Measurements from ENCODE around the gene ATP1A2. TPM values are rescaled to one million over a fixed set of nuclear protein-coding genes. Genes with fewer than 3 reads are reported as not detected.

Gene ATP1A2
- 0.02 to 0.06 TPM (median 0.03 TPM) in 3 of 5 replicates, not detected in the others for total RNA-seq (2022; extraction: Qiagen RNA extraction; ENCODE audit: low read depth)

DNA sequence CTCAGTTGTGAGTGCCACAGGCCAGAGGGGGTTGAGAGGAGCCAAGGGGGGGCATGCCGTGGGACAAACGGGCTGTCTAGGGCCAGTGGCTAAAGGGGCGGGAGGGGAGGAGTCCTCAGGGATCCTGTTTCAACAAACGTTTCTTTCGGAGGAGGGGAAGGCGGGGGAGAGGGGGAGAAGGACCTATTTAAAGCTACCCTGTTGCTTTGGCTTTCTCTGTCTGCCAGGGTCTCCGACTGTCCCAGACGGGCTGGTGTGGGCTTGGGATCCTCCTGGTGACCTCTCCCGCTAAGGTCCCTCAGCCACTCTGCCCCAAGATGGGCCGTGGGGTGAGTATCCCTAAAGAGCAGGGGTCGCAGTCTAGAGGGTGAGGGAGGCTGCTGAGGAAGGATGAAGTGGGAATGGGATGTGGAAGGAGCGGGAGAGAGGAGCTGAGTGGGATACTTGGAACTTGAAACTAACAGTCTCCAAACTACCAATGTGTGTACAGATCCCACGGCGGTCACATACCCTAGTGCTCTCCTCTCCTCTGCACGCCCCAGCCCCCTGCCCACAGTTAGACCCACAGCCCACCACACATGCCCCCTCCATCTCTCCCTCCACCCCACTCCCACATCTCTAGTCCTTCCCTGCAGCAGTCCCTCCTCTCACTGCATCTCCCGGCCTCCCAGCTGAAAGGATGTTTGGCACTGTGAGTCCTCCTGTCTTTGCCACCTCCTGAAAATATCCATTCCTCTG lies at the start of gene ATP1A2:
Gene ATP1A2, plus strand, starts transcription at position 215 of the 738 bp plus-strand sequence. Its CDS starts 103 bp downstream, at position 318.

DNA sequence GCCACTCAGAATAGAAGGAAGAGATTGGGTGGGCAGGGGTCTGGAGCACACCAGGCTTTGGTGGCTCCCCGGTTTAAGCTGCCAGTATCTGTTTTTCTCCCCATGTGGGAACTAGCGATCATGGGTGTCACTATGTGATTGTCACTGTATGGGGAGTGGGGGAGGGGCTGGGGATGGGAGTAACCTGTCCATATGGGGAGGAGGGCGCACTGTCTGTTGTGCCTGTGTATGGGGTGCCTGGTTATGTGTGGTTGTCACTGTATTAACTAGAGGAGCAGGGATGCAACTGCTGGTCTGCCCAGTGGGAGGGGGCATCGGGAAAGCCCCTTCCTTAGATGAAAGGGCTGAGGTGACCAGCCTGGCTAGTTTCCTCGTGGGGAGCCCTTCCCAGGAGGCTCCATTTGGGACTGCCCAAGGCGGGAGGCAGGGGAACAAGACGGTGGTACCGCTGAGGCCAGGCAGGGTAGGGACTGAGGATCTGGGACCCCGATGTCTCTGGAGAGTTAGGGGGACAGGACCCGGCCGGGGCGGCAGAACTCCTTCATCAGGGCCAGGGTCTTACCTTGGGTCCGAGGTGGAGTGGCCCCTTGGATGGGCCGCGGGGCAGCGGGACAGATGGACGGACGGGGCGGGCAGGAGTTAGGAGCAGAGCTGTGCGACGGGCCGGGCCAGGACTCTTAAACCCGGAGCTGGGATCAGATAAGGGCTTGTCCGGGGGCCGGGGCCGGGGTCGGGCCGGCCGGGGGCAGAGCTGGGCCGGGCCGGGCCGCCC lies 45.9 kb upstream of the ATP1A2 start, which contains the start of gene KCNJ10:
Gene KCNJ10, minus strand, starts transcription at position 701 of the 772 bp plus-strand sequence. CDS start 27,628 bp downstream, outside the sequence.

DNA sequence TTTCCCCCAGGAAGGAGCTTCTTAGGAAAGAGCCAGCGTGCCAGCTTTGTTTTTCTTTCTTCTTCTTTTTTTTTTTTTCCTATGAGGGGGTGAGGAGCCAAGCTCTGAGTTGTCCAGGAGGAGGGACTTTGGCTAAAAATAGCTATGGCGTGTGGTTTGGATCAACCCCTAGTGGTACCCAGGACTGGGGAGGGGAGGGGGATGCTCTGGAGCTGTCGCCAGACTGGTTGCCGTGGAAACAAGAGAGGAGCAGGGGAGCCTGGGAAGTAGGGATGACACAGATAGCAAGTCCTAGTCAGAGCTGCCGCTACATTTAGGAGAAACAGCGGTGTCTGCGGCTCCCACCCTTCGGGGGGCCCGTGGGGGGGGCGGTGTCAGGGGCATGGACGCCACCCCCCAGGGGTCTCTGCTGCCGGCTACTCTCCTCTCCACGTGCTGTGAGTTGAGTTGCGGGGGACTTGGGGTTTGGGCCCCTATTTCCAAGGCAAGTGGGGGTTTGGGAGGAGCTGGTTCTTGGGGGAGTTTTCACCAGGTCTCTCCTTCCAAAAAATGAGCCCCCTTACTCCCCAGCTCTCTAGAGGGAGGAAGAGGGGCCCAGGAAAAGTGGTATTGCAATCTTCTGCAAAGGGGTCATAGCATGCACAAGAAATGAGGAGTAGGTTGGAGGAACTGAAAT lies 34.2 kb upstream of the ATP1A2 start, which contains the start of gene KCNJ9:
Gene KCNJ9, plus strand, starts transcription at position 278 of the 676 bp plus-strand sequence. CDS start 2,493 bp downstream, outside the sequence.

DNA sequence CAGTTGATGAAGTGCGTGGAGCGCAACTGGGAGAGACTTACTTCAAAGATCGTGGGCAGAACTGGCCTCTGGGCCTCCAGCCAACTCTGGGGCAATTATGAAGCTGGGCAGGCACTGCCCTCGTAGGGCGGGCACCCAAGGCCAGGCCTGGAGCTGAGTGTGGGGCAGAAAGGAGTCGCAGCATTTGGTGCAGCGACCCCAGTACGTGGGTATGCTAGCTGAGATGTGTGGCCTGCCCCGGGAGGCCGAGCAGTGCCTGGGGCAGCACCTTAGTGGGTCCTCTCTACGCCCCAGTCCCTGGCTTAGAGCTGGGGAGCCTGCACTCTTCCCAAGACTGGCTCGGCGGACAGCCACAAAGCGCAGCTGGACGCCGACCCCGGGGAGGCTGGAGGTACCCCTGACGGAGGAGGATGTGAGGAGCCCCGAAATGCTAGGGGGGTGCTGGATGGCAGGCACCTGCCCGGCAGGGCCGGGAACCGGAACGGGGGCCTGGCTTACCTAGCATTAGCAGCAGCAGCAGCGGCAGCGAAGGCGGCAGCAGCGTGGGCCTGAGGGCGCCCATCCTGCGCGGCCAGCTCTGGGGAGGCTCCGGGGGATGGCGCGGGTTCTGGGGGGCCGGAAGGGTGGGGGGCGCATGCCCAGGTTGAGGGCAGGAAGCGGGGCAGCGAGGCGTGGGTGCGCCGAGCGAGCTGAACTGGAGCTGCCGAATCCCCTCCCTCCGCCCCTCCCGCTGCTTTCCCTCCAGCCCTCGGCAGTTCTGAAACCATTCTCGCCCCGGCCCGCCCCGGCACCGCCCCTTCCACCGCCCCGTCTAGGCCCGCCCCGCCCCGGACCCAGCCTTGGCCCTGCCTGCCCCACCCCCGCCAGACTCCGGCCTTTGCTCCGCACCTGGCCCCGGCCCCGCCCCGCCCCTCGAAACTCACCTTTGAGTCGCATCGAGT lies 17.4 kb upstream of the ATP1A2 start, which contains the start of gene IGSF8:
Gene IGSF8, minus strand, starts transcription at position 709 of the 941 bp plus-strand sequence. Its CDS starts 147 bp downstream, at position 562.

DNA sequence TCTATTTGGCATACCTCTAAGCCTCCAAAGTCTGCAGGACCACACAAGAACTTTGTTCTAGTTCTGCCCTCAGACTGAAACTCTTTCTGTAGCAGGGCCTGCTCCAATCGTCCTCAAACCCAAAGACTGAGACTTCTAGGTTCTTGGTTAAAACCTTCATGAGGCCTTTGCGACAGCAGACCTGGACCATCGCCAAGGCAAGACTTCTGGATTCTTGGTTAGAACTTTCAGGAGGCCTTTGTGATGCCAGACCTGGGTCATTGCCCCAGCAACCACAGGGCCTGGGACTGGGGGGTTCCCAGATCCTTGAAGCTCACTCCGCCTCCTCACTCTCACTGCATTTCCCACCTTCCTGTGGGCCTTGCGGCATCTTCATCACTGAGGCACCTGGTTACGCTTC lies 35.7 kb downstream of the ATP1A2 start, which contains the start of gene ATP1A4:
Gene ATP1A4, plus strand, starts transcription at position 301 of the 400 bp plus-strand sequence. CDS start 438 bp downstream, outside the sequence.

DNA sequence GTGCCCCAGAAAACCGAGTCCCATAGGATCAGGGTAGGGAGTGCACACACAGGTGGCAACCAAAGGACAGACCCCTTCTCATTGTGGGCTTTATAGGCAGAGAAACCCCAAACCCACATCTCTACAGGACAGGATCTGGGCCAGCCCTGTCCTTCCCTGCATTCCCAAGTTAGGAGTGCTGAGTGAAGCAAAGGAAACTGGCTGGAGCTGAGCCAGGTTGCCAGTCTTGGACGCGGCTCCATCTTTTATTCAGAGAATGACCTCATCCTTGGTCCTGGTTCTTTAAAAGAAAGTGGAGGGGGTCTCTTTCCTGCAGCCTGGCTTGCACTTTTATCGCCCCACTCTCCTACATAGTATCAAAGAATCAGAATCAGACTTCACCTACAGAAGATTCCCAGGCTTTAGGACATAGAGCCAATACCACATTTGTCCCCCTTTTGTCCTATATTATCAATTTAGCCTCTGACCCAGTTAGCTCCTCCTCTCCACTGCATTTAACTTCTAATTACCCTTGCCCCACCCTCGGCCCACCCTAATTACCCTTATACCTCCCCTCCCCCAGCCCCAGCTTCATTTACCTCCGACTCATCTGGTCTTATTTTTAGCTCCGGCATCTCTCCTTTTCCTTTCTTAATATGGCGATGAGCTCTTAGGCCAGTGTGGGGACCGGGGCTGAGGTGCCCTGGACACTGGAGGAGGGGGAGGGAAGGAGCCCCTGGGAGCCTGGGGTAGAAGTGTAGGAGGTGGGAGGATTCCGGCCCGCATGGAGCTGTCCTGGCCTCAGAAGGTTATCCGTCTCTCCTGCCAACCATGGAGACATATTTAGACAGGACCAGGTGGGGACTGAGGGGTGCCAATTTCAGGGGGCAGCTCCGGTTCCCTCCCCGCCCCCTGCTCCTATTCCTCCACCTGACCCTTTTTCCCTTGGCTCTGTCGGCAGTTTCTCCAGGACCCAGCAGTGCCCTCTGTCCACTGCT lies 74.4 kb downstream of the ATP1A2 start, which contains the start of gene CASQ1:
Gene CASQ1, plus strand, starts transcription at position 927 of the 977 bp plus-strand sequence. CDS start 177 bp downstream, outside the sequence.

Other genes with a start within 250 kb of the ATP1A2 start
- 0.50 to 1.5 TPM (median 0.70 TPM) in 5 replicates for gene CFAP45, start 215.6 kb upstream of the ATP1A2 start, total RNA-seq (2022; extraction: Qiagen RNA extraction; ENCODE audit: low read depth)
- gene TAGLN2, start 190.3 kb upstream of the ATP1A2 start, total RNA-seq (2022; extraction: Qiagen RNA extraction; ENCODE audit: low read depth) = 1,033 to 1,078 TPM (median 1,056 TPM) in 5 replicates
- gene IGSF9, start 170.1 kb upstream of the ATP1A2 start, total RNA-seq (2022; extraction: Qiagen RNA extraction; ENCODE audit: low read depth) = 0.20 to 0.32 TPM (median 0.29 TPM) in 5 replicates
- 0.17 to 0.41 TPM (median 0.31 TPM) in 5 replicates for gene SLAMF9, start 161.5 kb upstream of the ATP1A2 start, total RNA-seq (2022; extraction: Qiagen RNA extraction; ENCODE audit: low read depth)
- 4.3 to 5.2 TPM (median 4.9 TPM) in 5 replicates for gene PIGM, start 83.8 kb upstream of the ATP1A2 start, total RNA-seq (2022; extraction: Qiagen RNA extraction; ENCODE audit: low read depth)
- 0.02 TPM in 1 of 5 replicates, not detected in the others for gene KCNJ10, start 45.6 kb upstream of the ATP1A2 start, total RNA-seq (2022; extraction: Qiagen RNA extraction; ENCODE audit: low read depth)
- not detected in 5 replicates for gene KCNJ9, start 34.2 kb upstream of the ATP1A2 start, total RNA-seq (2022; extraction: Qiagen RNA extraction; ENCODE audit: low read depth)
- gene IGSF8, start 17.1 kb upstream of the ATP1A2 start, total RNA-seq (2022; extraction: Qiagen RNA extraction; ENCODE audit: low read depth) = 6.4 to 9.9 TPM (median 8.2 TPM) in 5 replicates
- gene ATP1A4, start 35.8 kb downstream of the ATP1A2 start, total RNA-seq (2022; extraction: Qiagen RNA extraction; ENCODE audit: low read depth) = not detected in 5 replicates
- gene CASQ1, start 74.8 kb downstream of the ATP1A2 start, total RNA-seq (2022; extraction: Qiagen RNA extraction; ENCODE audit: low read depth) = not detected in 5 replicates
- gene PEA15, start 89.6 kb downstream of the ATP1A2 start, total RNA-seq (2022; extraction: Qiagen RNA extraction; ENCODE audit: low read depth) = 190 to 235 TPM (median 206 TPM) in 5 replicates
- gene DCAF8, start 146.8 kb downstream of the ATP1A2 start, total RNA-seq (2022; extraction: Qiagen RNA extraction; ENCODE audit: low read depth) = 41.2 to 58.7 TPM (median 53.4 TPM) in 5 replicates
- gene PEX19, start 169.4 kb downstream of the ATP1A2 start, total RNA-seq (2022; extraction: Qiagen RNA extraction; ENCODE audit: low read depth) = 21.2 to 30.0 TPM (median 26.3 TPM) in 5 replicates
- gene COPA, start 227.5 kb downstream of the ATP1A2 start, total RNA-seq (2022; extraction: Qiagen RNA extraction; ENCODE audit: low read depth) = 83.1 to 98.1 TPM (median 87.3 TPM) in 5 replicates
- gene NCSTN, start 227.6 kb downstream of the ATP1A2 start, total RNA-seq (2022; extraction: Qiagen RNA extraction; ENCODE audit: low read depth) = 43.5 to 48.5 TPM (median 46.6 TPM) in 5 replicates

Measured in A549 treated with DMSO at 1 μM for 4 hours (cell line).